Measurements from ENCODE around the gene LRRC4B.

DNA sequence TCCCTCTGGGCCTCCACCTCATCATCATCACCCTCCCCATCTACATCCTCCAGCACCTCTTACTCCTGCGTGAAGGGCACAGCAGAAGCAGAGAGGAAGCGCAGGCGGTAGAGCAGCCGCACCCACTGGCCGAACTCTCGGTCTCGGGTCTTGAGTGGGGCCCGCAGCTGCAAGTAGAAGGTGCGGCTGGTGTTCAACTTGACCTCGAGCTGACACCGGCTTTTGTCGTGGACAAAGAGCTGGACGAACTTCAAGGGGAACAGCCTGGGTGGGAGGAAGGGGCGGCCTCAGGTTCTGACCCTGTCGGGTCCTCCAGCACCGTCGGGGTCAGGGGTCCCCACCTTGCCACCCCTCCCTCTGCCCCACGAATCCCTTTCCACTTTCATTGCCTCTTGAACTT is 100.7 kb downstream of the LRRC4B start:
- TF ChIP-seq EZH2 (IDR thresholded peaks at IDR 0.05; ENCODE audit: low read length): no peak
- TF ChIP-seq, protein P1, sequence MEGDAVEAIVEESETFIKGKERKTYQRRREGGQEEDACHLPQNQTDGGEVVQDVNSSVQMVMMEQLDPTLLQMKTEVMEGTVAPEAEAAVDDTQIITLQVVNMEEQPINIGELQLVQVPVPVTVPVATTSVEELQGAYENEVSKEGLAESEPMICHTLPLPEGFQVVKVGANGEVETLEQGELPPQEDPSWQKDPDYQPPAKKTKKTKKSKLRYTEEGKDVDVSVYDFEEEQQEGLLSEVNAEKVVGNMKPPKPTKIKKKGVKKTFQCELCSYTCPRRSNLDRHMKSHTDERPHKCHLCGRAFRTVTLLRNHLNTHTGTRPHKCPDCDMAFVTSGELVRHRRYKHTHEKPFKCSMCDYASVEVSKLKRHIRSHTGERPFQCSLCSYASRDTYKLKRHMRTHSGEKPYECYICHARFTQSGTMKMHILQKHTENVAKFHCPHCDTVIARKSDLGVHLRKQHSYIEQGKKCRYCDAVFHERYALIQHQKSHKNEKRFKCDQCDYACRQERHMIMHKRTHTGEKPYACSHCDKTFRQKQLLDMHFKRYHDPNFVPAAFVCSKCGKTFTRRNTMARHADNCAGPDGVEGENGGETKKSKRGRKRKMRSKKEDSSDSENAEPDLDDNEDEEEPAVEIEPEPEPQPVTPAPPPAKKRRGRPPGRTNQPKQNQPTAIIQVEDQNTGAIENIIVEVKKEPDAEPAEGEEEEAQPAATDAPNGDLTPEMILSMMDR (optimal IDR thresholded peaks at IDR 0.05 in 1 of 3, IDR thresholded peaks at IDR 0.05 in 1 of 3, conservative IDR thresholded peaks at IDR 0.05 in 1 of 3; ENCODE audit: extremely low read depth in 1 of 3, insufficient read depth in 2 of 3, low read length in 3 of 3): no peak
